Measurements from ENCODE around the gene WIF1. TPM values are rescaled to one million over a fixed set of nuclear protein-coding genes. Genes with fewer than 3 reads are reported as not detected.

The WIF1 gene
- total RNA-seq, 1 donor from 2014 or later, result 97.0 TPM

DNA sequence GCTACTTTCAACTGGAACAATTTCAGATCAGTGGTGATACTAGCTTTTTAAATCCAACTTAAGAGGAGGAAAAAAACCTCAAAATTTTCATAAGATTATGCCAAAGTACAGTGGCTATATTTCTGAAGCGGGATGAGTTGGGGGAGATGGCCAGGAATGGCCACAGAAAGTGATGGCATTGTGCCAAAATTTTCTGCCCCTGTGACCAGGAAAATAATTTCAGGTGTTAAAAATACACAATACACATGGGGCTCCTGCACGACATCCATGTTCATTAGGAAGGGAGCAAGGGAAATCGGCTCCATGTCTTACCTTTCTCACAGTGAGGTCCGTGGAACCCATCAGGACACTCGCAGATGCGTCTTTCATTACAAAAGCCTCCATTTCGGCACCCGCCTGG lies 53.7 kb downstream of the WIF1 start:
- Histone ChIP-seq H3K9me3 (no peaks in the 10 kb centered on the region), H3K27ac (no peak overlapping the region), H3K36me3 (no peaks in the 10 kb centered on the region), H3K27me3 (ENCODE audit: low read depth) (no peaks in the 10 kb centered on the region), H3K4me1 (no peaks in the 10 kb centered on the region), H3K4me3 (no peak overlapping the region)
- DNase-seq (no peak), ATAC-seq (no peak)
- TF ChIP-seq, protein P1, sequence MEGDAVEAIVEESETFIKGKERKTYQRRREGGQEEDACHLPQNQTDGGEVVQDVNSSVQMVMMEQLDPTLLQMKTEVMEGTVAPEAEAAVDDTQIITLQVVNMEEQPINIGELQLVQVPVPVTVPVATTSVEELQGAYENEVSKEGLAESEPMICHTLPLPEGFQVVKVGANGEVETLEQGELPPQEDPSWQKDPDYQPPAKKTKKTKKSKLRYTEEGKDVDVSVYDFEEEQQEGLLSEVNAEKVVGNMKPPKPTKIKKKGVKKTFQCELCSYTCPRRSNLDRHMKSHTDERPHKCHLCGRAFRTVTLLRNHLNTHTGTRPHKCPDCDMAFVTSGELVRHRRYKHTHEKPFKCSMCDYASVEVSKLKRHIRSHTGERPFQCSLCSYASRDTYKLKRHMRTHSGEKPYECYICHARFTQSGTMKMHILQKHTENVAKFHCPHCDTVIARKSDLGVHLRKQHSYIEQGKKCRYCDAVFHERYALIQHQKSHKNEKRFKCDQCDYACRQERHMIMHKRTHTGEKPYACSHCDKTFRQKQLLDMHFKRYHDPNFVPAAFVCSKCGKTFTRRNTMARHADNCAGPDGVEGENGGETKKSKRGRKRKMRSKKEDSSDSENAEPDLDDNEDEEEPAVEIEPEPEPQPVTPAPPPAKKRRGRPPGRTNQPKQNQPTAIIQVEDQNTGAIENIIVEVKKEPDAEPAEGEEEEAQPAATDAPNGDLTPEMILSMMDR (IDR thresholded peaks at IDR 0.05), result no peak
- intact Hi-C loops (cut with DNase I), result no loop called here

DNA sequence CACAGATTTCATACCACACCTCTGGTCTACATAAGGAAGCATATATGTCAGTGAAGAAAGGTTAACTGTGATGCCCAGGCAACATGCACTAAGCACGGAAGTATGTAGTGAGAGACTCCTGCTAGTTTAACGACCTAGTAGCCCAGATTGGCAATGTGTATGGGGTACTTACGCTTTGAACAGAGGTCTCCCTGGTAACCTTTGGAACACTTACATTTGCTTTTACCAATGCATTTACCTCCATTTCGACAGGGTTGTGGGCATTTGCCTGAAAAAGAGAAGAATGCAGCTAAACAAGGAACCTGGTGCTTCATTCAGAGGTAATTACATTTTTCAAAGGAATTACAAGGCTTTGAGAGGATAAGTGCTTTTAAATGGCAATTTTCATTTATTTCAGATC lies 65.2 kb downstream of the WIF1 start:
- Histone ChIP-seq H3K9me3 (no peaks in the 10 kb centered on the region), H3K36me3 (no peaks in the 10 kb centered on the region), H3K27ac (no peak overlapping the region), H3K4me1 (no peaks in the 10 kb centered on the region), H3K4me3 (no peak overlapping the region), H3K27me3 (ENCODE audit: low read depth) (no peaks in the 10 kb centered on the region)
- ATAC-seq (no peak), DNase-seq (no peak)
- intact Hi-C loops (cut with DNase I), result no loop called here
- TF ChIP-seq, protein P1 (IDR thresholded peaks at IDR 0.05), result no peak

DNA sequence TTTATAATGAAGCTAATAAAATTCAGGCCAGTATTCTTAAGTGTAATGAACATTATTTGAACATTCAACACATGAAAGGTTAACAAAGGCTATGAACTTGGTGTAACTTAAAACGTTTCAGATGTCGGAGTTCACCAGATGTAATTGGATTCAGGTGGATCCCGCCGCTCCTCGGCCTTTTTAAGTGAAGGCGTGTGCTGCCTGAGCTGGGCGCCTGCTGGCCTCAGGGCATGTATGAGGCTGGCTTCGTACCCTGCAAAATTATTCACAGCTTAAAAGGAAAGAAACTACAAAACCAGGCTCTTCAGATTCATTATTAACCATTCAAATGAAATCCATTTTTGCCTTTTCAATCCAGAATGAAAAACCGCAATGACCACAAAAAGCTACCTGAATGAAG lies 69.9 kb downstream of the WIF1 start:
- no peak overlapping the region for H3K27ac ChIP-seq
- H3K36me3 ChIP-seq, result no peaks in the 10 kb centered on the region
- intact Hi-C loops (cut with DNase I), result no loop called here
- DNase-seq (no peak), ATAC-seq (no peak)
- TF ChIP-seq, protein P1 (IDR thresholded peaks at IDR 0.05), result no peak
- no peak overlapping the region for H3K4me3 ChIP-seq
- no peaks in the 10 kb centered on the region for H3K27me3 ChIP-seq (ENCODE audit: low read depth)
- no peaks in the 10 kb centered on the region for H3K4me1 ChIP-seq
- no peaks in the 10 kb centered on the region for H3K9me3 ChIP-seq

DNA sequence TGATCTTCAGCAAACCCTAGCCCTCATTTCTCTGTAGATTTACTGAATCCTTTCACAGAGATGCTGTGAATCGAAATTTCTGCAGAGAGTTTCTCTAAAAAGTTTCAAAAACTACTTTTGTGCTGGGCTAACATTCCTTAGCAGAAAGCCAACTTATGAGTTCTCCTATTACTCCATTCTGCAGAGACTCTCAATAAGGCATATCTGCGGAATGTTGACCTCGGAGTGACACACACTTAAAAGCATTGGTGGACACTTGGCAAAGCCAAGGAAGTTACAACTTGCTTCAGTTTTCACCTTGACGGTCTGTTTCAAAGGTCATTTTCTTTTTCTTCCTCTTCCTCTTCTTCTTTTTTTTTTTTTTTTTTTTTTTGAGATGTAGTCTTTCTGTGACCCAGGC lies 75.8 kb downstream of the WIF1 start:
- Histone ChIP-seq H3K9me3 (no peaks in the 10 kb centered on the region), H3K36me3 (no peaks in the 10 kb centered on the region), H3K27me3 (ENCODE audit: low read depth) (no peaks in the 10 kb centered on the region), H3K4me1 (no peaks in the 10 kb centered on the region), H3K4me3 (no peak overlapping the region), H3K27ac (no peak overlapping the region)
- DNase-seq (no peak), ATAC-seq (no peak)
- TF ChIP-seq, protein P1 (IDR thresholded peaks at IDR 0.05), result no peak
- intact Hi-C loops (cut with DNase I), result no loop called here

DNA sequence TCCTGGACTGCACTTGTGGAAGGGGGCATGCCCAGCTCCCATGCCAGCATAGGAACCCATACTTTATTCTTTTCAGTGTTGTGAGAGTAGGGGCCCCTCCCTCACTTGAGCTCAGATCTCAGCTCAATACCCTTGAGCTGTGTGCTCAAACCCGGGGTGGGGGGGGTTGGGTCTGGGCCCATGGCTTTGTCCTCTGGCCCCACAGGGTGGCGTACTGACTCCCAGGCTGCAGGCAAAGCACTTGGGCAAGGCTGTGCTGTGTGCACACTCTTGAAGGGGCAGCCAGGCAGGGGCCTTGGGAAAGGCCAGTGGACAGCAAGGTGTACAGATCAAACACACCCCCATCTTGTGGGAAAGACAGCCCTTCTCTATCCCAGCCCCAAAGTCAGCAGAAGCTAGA lies 81.8 kb downstream of the WIF1 start:
- no peaks in the 10 kb centered on the region for H3K4me1 ChIP-seq
- DNase-seq, result no peak
- no peak overlapping the region for H3K4me3 ChIP-seq
- no peaks in the 10 kb centered on the region for H3K9me3 ChIP-seq
- H3K27me3 ChIP-seq (ENCODE audit: low read depth), result no peaks in the 10 kb centered on the region
- TF ChIP-seq, protein P1 (IDR thresholded peaks at IDR 0.05), result no peak
- ATAC-seq, result peak in 1 of 2 donors; percentile 25
- no peak overlapping the region for H3K27ac ChIP-seq
- H3K36me3 ChIP-seq, result no peaks in the 10 kb centered on the region
- intact Hi-C loops (cut with DNase I), result no loop called here

DNA sequence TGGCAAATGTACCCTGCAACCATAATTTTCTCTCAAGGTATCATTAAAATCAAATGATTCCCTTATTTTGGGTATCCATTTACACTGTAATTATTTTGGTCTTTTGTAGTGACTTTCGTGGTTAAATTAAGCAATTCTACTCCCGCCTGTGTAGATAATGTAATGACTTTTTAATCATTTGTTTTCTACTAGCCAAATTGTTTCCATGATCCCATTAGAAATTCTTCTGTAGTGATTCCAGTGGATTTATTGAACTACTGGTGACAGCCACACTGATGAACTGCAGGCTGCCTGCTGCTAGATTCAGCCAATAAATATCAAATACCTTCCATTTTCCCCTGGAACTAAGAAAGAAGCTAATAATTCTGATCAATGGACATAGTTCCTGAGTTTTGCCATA lies 96.0 kb downstream of the WIF1 start:
- Histone ChIP-seq H3K27me3 (ENCODE audit: low read depth) (no peaks in the 10 kb centered on the region), H3K4me3 (no peak overlapping the region), H3K36me3 (no peaks in the 10 kb centered on the region), H3K4me1 (no peaks in the 10 kb centered on the region), H3K9me3 (no peaks in the 10 kb centered on the region), H3K27ac (no peak overlapping the region)
- intact Hi-C loops (cut with DNase I), result no loop called here
- TF ChIP-seq, protein P1 (IDR thresholded peaks at IDR 0.05), result no peak
- DNase-seq, result no peak
- ATAC-seq, result no peak
